Activated T-cell treated with anti-CD3 and anti-CD28 coated beads, Interleukin-2, amount 50 U/mL, for 24 hours (primary cell): Measurements from ENCODE around the gene SPRR3.

ENCODE experiments used
- DNase-seq: peaks from one replicate; pipeline ENCODE4 v3.0.0-alpha.2; 2020
- H3K27ac Mint-ChIP-seq: 2 replicates; pipeline ENCODE4 v1.8.0; 2020; ENCODE audit warnings: mild to moderate bottlenecking, mixed read lengths
- H3K27me3 Mint-ChIP-seq: 2 replicates; pipeline ENCODE4 v1.8.0; 2020; ENCODE audit warnings: mixed read lengths
- H3K36me3 Mint-ChIP-seq: 2 replicates; pipeline ENCODE4 v1.8.0; 2020; ENCODE audit warnings: low read depth, mixed read lengths
- H3K4me1 Mint-ChIP-seq: 2 replicates; pipeline ENCODE4 v1.8.0; 2020; ENCODE audit warnings: low read depth, mixed read lengths
- H3K4me3 Mint-ChIP-seq: 2 replicates; pipeline ENCODE4 v1.8.0; 2020; ENCODE audit warnings: mild to moderate bottlenecking, moderate library complexity, mixed read lengths
- H3K9me3 Mint-ChIP-seq: 2 replicates; pipeline ENCODE4 v1.8.0; 2020; ENCODE audit warnings: mixed read lengths

SPRR3 gene

GRCh38 chr1:152972196-152972886, 29.2 kb upstream of the SPRR3 start:
- Mint-ChIP-seq H3K27me3 (peaks cover 31% of the 10 kb centered on the region), H3K36me3 (no peaks in the 10 kb centered on the region), H3K4me3 (no peak overlapping the region), H3K9me3 (no peaks in the 10 kb centered on the region), H3K27ac (no peak overlapping the region), H3K4me1 (no peaks in the 10 kb centered on the region)
- no peak for DNase-seq

GRCh38 chr1:152976688-152977087, 24.9 kb upstream of the SPRR3 start:
- no peak for DNase-seq
- no peaks in the 10 kb centered on the region for H3K4me1 Mint-ChIP-seq
- no peak overlapping the region for H3K4me3 Mint-ChIP-seq
- H3K27me3 Mint-ChIP-seq, result peaks cover 58% of the 10 kb centered on the region
- no peak overlapping the region for H3K27ac Mint-ChIP-seq
- no peaks in the 10 kb centered on the region for H3K9me3 Mint-ChIP-seq
- H3K36me3 Mint-ChIP-seq, result no peaks in the 10 kb centered on the region

GRCh38 chr1:152977614-152978013, 23.9 kb upstream of the SPRR3 start:
- Mint-ChIP-seq H3K4me1 (no peaks in the 10 kb centered on the region), H3K27ac (no peak overlapping the region), H3K4me3 (no peak overlapping the region), H3K9me3 (no peaks in the 10 kb centered on the region), H3K27me3 (peaks cover 58% of the 10 kb centered on the region), H3K36me3 (no peaks in the 10 kb centered on the region)
- no peak for DNase-seq

- no peak for DNase-seq
- H3K27me3 Mint-ChIP-seq, result peaks cover 69% of the 10 kb centered on the region
- H3K4me1 Mint-ChIP-seq, result no peaks in the 10 kb centered on the region
- no peaks in the 10 kb centered on the region for H3K9me3 Mint-ChIP-seq
- H3K27ac Mint-ChIP-seq, result no peak overlapping the region
- no peaks in the 10 kb centered on the region for H3K36me3 Mint-ChIP-seq
- H3K4me3 Mint-ChIP-seq, result no peak overlapping the region
Observed at GRCh38 chr1:152980676-152981075, 20.9 kb upstream of the SPRR3 start.

- H3K4me3 Mint-ChIP-seq, result no peak overlapping the region
- peaks cover 67% of the 10 kb centered on the region for H3K27me3 Mint-ChIP-seq
- DNase-seq, result no peak
- no peaks in the 10 kb centered on the region for H3K36me3 Mint-ChIP-seq
- H3K9me3 Mint-ChIP-seq, result no peaks in the 10 kb centered on the region
- H3K27ac Mint-ChIP-seq, result no peak overlapping the region
- H3K4me1 Mint-ChIP-seq, result no peaks in the 10 kb centered on the region
Observed at GRCh38 chr1:152981146-152981871, 20.2 kb upstream of the SPRR3 start.

- no peaks in the 10 kb centered on the region for H3K4me1 Mint-ChIP-seq
- no peak for DNase-seq
- peaks cover 71% of the 10 kb centered on the region for H3K27me3 Mint-ChIP-seq
Observed at GRCh38 chr1:152982076-152982475, 19.5 kb upstream of the SPRR3 start.

GRCh38 chr1:152983234-152983633, 18.3 kb upstream of the SPRR3 start:
- Mint-ChIP-seq H3K27ac (no peak overlapping the region), H3K4me3 (no peak overlapping the region), H3K4me1 (no peaks in the 10 kb centered on the region), H3K36me3 (no peaks in the 10 kb centered on the region), H3K27me3 (peaks cover 72% of the 10 kb centered on the region), H3K9me3 (no peaks in the 10 kb centered on the region)
- no peak for DNase-seq

More at GRCh38 chr1:152982076-152982475, 19.5 kb upstream of the SPRR3 start:
- no peaks in the 10 kb centered on the region for H3K9me3 Mint-ChIP-seq
- H3K27ac Mint-ChIP-seq, result no peak overlapping the region
- no peak overlapping the region for H3K4me3 Mint-ChIP-seq
- H3K36me3 Mint-ChIP-seq, result no peaks in the 10 kb centered on the region

GRCh38 chr1:152983743-152984142, 17.8 kb upstream of the SPRR3 start, which contains the start of gene SPRR1A:
Gene SPRR1A, plus strand, starts transcription at chr1:152984081. Its CDS starts 1,150 bp downstream, at chr1:152985231.
- Mint-ChIP-seq H3K9me3 (no peaks in the 10 kb centered on the region), H3K4me3 (no peak within 1 kb of the TSS), H3K27me3 (peaks cover 72% of the 10 kb centered on the region), H3K27ac (no peak within 1 kb of the TSS), H3K36me3 (no peaks in the 10 kb centered on the region), H3K4me1 (no peaks in the 10 kb centered on the region)
- no peak for DNase-seq

GRCh38 chr1:152986578-152986977, 15.0 kb upstream of the SPRR3 start:
- DNase-seq, result no peak
- no peak overlapping the region for H3K27ac Mint-ChIP-seq
- peaks cover 54% of the 10 kb centered on the region for H3K27me3 Mint-ChIP-seq
- H3K4me1 Mint-ChIP-seq, result no peaks in the 10 kb centered on the region
- no peaks in the 10 kb centered on the region for H3K9me3 Mint-ChIP-seq
- no peak overlapping the region for H3K4me3 Mint-ChIP-seq
- H3K36me3 Mint-ChIP-seq, result no peaks in the 10 kb centered on the region

- no peak overlapping the region for H3K27ac Mint-ChIP-seq
- DNase-seq, result no peak
- no peak overlapping the region for H3K4me3 Mint-ChIP-seq
- H3K27me3 Mint-ChIP-seq, result peaks cover 17% of the 10 kb centered on the region
- peaks cover 7% of the 10 kb centered on the region for H3K9me3 Mint-ChIP-seq
- no peaks in the 10 kb centered on the region for H3K4me1 Mint-ChIP-seq
- no peaks in the 10 kb centered on the region for H3K36me3 Mint-ChIP-seq
Observed at GRCh38 chr1:152993186-152993585, 8.4 kb upstream of the SPRR3 start.

- Mint-ChIP-seq H3K4me1 (no peaks in the 10 kb centered on the region), H3K27ac (no peak overlapping the region), H3K4me3 (no peak overlapping the region), H3K9me3 (peaks cover 7% of the 10 kb centered on the region), H3K36me3 (no peaks in the 10 kb centered on the region), H3K27me3 (peaks cover 21% of the 10 kb centered on the region)
- DNase-seq, result no peak
Observed at GRCh38 chr1:152995842-152996241, 5.7 kb upstream of the SPRR3 start.

GRCh38 chr1:152996633-152997400, 4.7 kb upstream of the SPRR3 start:
- Mint-ChIP-seq H3K27ac (no peak overlapping the region), H3K4me3 (no peak overlapping the region), H3K27me3 (peaks cover 18% of the 10 kb centered on the region), H3K4me1 (no peaks in the 10 kb centered on the region), H3K9me3 (peaks cover 7% of the 10 kb centered on the region), H3K36me3 (no peaks in the 10 kb centered on the region)
- DNase-seq, result no peak

GRCh38 chr1:152997901-152998300, 3.6 kb upstream of the SPRR3 start:
- peaks cover 16% of the 10 kb centered on the region for H3K27me3 Mint-ChIP-seq
- no peak for DNase-seq
- peaks cover 7% of the 10 kb centered on the region for H3K9me3 Mint-ChIP-seq
- H3K27ac Mint-ChIP-seq, result no peak overlapping the region
- no peaks in the 10 kb centered on the region for H3K4me1 Mint-ChIP-seq
- no peak overlapping the region for H3K4me3 Mint-ChIP-seq
- no peaks in the 10 kb centered on the region for H3K36me3 Mint-ChIP-seq

GRCh38 chr1:152998476-152998875, 3.1 kb upstream of the SPRR3 start:
- Mint-ChIP-seq H3K4me1 (no peaks in the 10 kb centered on the region), H3K27ac (no peak overlapping the region), H3K9me3 (peaks cover 7% of the 10 kb centered on the region), H3K4me3 (no peak overlapping the region), H3K27me3 (peaks cover 13% of the 10 kb centered on the region), H3K36me3 (no peaks in the 10 kb centered on the region)
- no peak for DNase-seq

GRCh38 chr1:152999818-153000217, 1.7 kb upstream of the SPRR3 start:
- peaks cover 7% of the 10 kb centered on the region for H3K9me3 Mint-ChIP-seq
- H3K36me3 Mint-ChIP-seq, result no peaks in the 10 kb centered on the region
- no peak overlapping the region for H3K4me3 Mint-ChIP-seq
- no peaks in the 10 kb centered on the region for H3K4me1 Mint-ChIP-seq
- peaks cover 13% of the 10 kb centered on the region for H3K27me3 Mint-ChIP-seq
- no peak for DNase-seq
- no peak overlapping the region for H3K27ac Mint-ChIP-seq
